Aorta (tissue), 4 donors: ENCODE measurements around the gene CHST3. TPM values are rescaled to one million over a fixed set of nuclear protein-coding genes. Genes with fewer than 3 reads are reported as not detected.

ENCODE experiments used
- polyA plus RNA-seq, 2 donors: library from polyadenylated mRNA; stranded (reverse); fragments of 200-250 nt; gene quantifications; one replicate each; pipeline ENCODE4 v1.2.3, GENCODE V29; 2013
- total RNA-seq, 2 donors: library from RNA; stranded (reverse); fragmentation: NEBNext Ultra II Directional; extraction: Animal tissue kit (Norgen Biotek cat#: 25700); gene quantifications; one replicate each; pipeline ENCODE4 v1.2.1, GENCODE V29; 2021
- donor health status: healthy with polysubstance abuse.
- donor health status: Bipolar disorder and iron deficiency.
- donor health status: DM: no; HTN: no; CAD: no.
- donor health status: DM: yes; HTN: yes; CAD: no.

CHST3 gene
- total and polyA plus RNA-seq, 4 donors: 4.1 to 47.9 (median 19.6) TPM

Other genes starting within 250 kb of the CHST3 start
- gene C10orf105, start 244.6 kb upstream of the CHST3 start, total RNA-seq: under 1 TPM; 0.36 to 0.42 TPM
- gene C10orf105, start 244.6 kb upstream of the CHST3 start, polyA plus RNA-seq: not detected
- 100 to 1,000 TPM in 1 of 2 donors, 10 to 100 TPM in 1; 91.8 to 123 TPM for gene VSIR, start 190.9 kb upstream of the CHST3 start, total RNA-seq
- 10 to 100 TPM; 44.7 to 48.0 TPM for gene VSIR, start 190.9 kb upstream of the CHST3 start, polyA plus RNA-seq
- 1,000 to 10,000 TPM in 1 of 2 donors, 100 to 1,000 TPM in 1; 995 to 1,176 TPM for gene PSAP, start 113.1 kb upstream of the CHST3 start, total RNA-seq
- 1,000 to 10,000 TPM in 1 of 2 donors, 100 to 1,000 TPM in 1; 698 to 1,028 TPM for gene PSAP, start 113.1 kb upstream of the CHST3 start, polyA plus RNA-seq
- gene SPOCK2, start 124.2 kb downstream of the CHST3 start, total RNA-seq: 1 to 10 TPM; 4.5 to 7.3 TPM
- gene SPOCK2, start 124.2 kb downstream of the CHST3 start, polyA plus RNA-seq: 1 to 10 TPM; 1.8 to 1.9 TPM